Keratinocyte (primary cell): ENCODE measurements around the gene SF3A1. TPM values are rescaled to one million over a fixed set of nuclear protein-coding genes. Genes with fewer than 3 reads are reported as not detected.

Source experiments
- DNase-seq: peaks from one replicate; pipeline ENCODE4 v3.0.0-alpha.2; 2011; ENCODE audit warnings: low read depth, missing footprints, low spot score
- FAIRE-seq: peaks from 2 replicates; lab custom pipeline; 2011; peaks lifted over from hg19 to GRCh38; lab: Jason Lieb, UNC
- H2AFZ ChIP-seq: 2 replicates; pipeline ENCODE4 v1.6.0; 2012; ENCODE audit warnings: low read length, control low read depth, inconsistent platforms; ENCODE audit not compliant: control insufficient read depth
- H3K27ac ChIP-seq: 2 replicates; pipeline ENCODE4 v1.5.1; 2011; ENCODE audit warnings: low read length; ENCODE audit not compliant: control insufficient read depth, insufficient read depth
- H3K27me3 ChIP-seq: 3 replicates; pipeline ENCODE4 v1.6.0; 2011; ENCODE audit warnings: low read length; ENCODE audit not compliant: control insufficient read depth, insufficient read depth; ENCODE audit errors: extremely low read depth
- H3K36me3 ChIP-seq, 2 experiments: 2 replicates in 1 of 2; 3 replicates in 1 of 2; pipeline ENCODE4 v1.5.1; 2011; ENCODE audit warnings: low read length in 2 of 2, mild to moderate bottlenecking in 1 of 2; ENCODE audit not compliant: control insufficient read depth in 2 of 2, insufficient read depth in 2 of 2; ENCODE audit errors: extremely low read depth in 1 of 2
- H3K4me1 ChIP-seq: 3 replicates; pipeline ENCODE4 v1.5.1; 2011; ENCODE audit warnings: low read length; ENCODE audit not compliant: control insufficient read depth, insufficient read depth; ENCODE audit errors: extremely low read depth
- H3K4me2 ChIP-seq: 3 replicates; pipeline ENCODE4 v1.6.0; 2011; ENCODE audit warnings: low read depth, low read length; ENCODE audit not compliant: control insufficient read depth, insufficient read depth; ENCODE audit errors: extremely low read depth
- H3K4me3 ChIP-seq, 3 experiments: fragments of 200-600 bp in 1 of 3; sonication (generic) in 1 of 3; 2 replicates in 2 of 3; 3 replicates in 1 of 3; pipeline ENCODE4 v1.5.1; 2011 to 2016; ENCODE audit warnings: low read length in 3 of 3, mild to moderate bottlenecking in 3 of 3, control low read depth in 2 of 3, inconsistent platforms in 1 of 3, low read depth in 1 of 3, mixed read lengths in 1 of 3, mixed run types in 1 of 3, moderate library complexity in 1 of 3; ENCODE audit not compliant: control insufficient read depth in 2 of 3, insufficient read depth in 2 of 3; ENCODE audit errors: extremely low read depth in 1 of 3
- H3K79me2 ChIP-seq: 2 replicates; pipeline ENCODE4 v1.6.0; 2012; ENCODE audit warnings: low read length; ENCODE audit not compliant: control insufficient read depth, insufficient read depth
- H3K9ac ChIP-seq: 3 replicates; pipeline ENCODE4 v1.6.0; 2011; ENCODE audit warnings: low read length; ENCODE audit not compliant: control insufficient read depth, insufficient read depth; ENCODE audit errors: extremely low read depth
- H3K9me1 ChIP-seq: 3 replicates; pipeline ENCODE4 v1.6.0; 2011; ENCODE audit warnings: low read length; ENCODE audit not compliant: control insufficient read depth, insufficient read depth; ENCODE audit errors: extremely low read depth
- H3K9me3 ChIP-seq: 2 replicates; pipeline ENCODE4 v1.5.1; 2012; ENCODE audit warnings: low read depth, low read length; ENCODE audit not compliant: control insufficient read depth
- H4K20me1 ChIP-seq: 3 replicates; pipeline ENCODE4 v1.6.0; 2011; ENCODE audit warnings: low read length; ENCODE audit not compliant: control insufficient read depth, insufficient read depth; ENCODE audit errors: extremely low read depth
- EZH2 ChIP-seq: IDR thresholded peaks from one replicate; pipeline ENCODE4 v1.6.1; 2012; ENCODE audit warnings: inconsistent platforms, mild to moderate bottlenecking, low read length, moderate library complexity
- dilution Hi-C: fragments of 300-500 bp; cut with MboI; formaldehyde crosslinking; loops from one replicate; pipeline ENCODE4 v1.7.0; 2020; ENCODE audit warnings: low sequenced_read_pairs; ENCODE audit not compliant: extremely low pct_ligation_motif_present
- polyA plus RNA-seq, 5 experiments: library from polyadenylated mRNA; depleted of rRNA in 3 of 5; stranded (reverse) in 3 of 5; stranded (forward) in 1 of 5; unstranded in 1 of 5; fragments of >200 nt; gene quantifications; 1 replicate in 1 of 5; 2 replicates in 3 of 5; 3 replicates in 1 of 5; pipeline versions ENCODE4 v1.2.1 to v1.2.3, GENCODE V29; 2011 to 2012; ENCODE audit warnings: missing spikeins in 2 of 5, low read depth in 1 of 5, low replicate concordance in 1 of 5
- TF ChIP-seq, protein P1 (sequence below), 3 experiments: IDR thresholded peaks in 1 of 3; conservative IDR thresholded peaks in 1 of 3; optimal IDR thresholded peaks in 1 of 3; 2 replicates in 2 of 3; 3 replicates in 1 of 3; pipeline versions ENCODE3 to v1.5.1; 2011; ENCODE audit warnings: low read length in 3 of 3, mild to moderate bottlenecking in 3 of 3, moderate library complexity in 2 of 3, control low read depth in 1 of 3, inconsistent platforms in 1 of 3; ENCODE audit not compliant: insufficient read depth in 2 of 3; ENCODE audit errors: extremely low read depth in 1 of 3

SF3A1 gene
- polyA plus RNA-seq, 1 donor (not counting 4 experiments of a cell fraction or from before 2014, with no cell fraction given): 34.2 TPM

DNA sequence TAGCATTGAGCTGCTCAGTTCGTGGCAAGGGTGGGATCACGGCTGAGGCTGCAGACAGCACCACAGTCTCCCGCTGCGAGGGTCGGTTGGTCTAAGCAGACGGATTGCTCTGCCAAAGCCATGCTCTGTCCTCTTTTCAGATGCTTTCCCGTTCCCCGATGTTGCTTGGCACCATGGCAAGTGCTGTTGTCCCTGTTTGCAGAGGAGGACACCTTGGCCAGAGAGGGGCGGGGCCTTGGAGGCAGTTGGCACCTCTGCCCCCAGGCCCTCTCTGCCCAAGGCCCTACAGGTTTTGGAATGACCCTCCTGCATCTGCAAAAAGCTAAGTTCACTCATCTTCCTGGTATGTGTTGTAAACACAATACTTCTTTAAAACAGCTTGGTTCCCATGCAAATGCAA lies 11.7 kb upstream of the SF3A1 start:
- DNase-seq: no peak
- H3K79me2 ChIP-seq: no peaks in the 10 kb centered on the region
- H3K9me3 ChIP-seq: no peaks in the 10 kb centered on the region
- H3K9me1 ChIP-seq: no peaks in the 10 kb centered on the region
- no peaks in the 10 kb centered on the region for H3K36me3 ChIP-seq
- TF ChIP-seq, protein P1, sequence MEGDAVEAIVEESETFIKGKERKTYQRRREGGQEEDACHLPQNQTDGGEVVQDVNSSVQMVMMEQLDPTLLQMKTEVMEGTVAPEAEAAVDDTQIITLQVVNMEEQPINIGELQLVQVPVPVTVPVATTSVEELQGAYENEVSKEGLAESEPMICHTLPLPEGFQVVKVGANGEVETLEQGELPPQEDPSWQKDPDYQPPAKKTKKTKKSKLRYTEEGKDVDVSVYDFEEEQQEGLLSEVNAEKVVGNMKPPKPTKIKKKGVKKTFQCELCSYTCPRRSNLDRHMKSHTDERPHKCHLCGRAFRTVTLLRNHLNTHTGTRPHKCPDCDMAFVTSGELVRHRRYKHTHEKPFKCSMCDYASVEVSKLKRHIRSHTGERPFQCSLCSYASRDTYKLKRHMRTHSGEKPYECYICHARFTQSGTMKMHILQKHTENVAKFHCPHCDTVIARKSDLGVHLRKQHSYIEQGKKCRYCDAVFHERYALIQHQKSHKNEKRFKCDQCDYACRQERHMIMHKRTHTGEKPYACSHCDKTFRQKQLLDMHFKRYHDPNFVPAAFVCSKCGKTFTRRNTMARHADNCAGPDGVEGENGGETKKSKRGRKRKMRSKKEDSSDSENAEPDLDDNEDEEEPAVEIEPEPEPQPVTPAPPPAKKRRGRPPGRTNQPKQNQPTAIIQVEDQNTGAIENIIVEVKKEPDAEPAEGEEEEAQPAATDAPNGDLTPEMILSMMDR (optimal IDR thresholded peaks at IDR 0.05 in 1 of 3, IDR thresholded peaks at IDR 0.05 in 1 of 3, conservative IDR thresholded peaks at IDR 0.05 in 1 of 3; ENCODE audit: extremely low read depth in 1 of 3, insufficient read depth in 2 of 3, low read length in 3 of 3): no peak
- no peak for TF ChIP-seq EZH2
- H4K20me1 ChIP-seq: no peaks in the 10 kb centered on the region
- no peak overlapping the region for H3K4me3 ChIP-seq
- no peak overlapping the region for H3K27ac ChIP-seq
- H3K4me1 ChIP-seq: no peaks in the 10 kb centered on the region
- no peaks in the 10 kb centered on the region for H3K27me3 ChIP-seq
- no peak overlapping the region for H3K9ac ChIP-seq
- dilution Hi-C loops: no loop called here
- no peak overlapping the region for H2AFZ ChIP-seq
- no peak overlapping the region for H3K4me2 ChIP-seq
- FAIRE-seq: no peak

DNA sequence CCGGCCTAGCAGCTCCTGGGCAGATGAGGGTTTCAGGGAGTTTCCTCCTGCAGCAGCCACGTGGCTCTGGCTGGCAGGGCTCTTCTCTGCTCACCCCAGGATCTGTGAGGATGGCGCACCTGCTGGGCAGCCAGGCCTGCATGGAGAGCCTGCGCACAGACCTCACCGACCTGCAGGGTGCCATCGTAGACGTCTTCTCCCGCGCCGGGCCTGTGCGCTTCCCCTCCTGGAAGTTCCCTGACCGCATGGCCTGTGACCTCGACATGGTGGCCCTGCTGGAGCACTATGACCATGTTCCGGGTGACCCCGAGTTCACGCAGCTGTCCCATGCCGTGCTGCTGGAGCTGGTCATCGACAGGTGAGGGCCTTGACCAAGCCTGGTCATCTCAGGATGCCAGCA lies 9.2 kb upstream of the SF3A1 start:
- H3K9me1 ChIP-seq: no peaks in the 10 kb centered on the region
- no peaks in the 10 kb centered on the region for H3K4me1 ChIP-seq
- no peaks in the 10 kb centered on the region for H3K36me3 ChIP-seq
- H2AFZ ChIP-seq: no peak overlapping the region
- H3K79me2 ChIP-seq: no peaks in the 10 kb centered on the region
- H3K9me3 ChIP-seq: no peaks in the 10 kb centered on the region
- no peaks in the 10 kb centered on the region for H3K27me3 ChIP-seq
- H3K27ac ChIP-seq: no peak overlapping the region
- no peak for TF ChIP-seq EZH2
- TF ChIP-seq, protein P1 (optimal IDR thresholded peaks at IDR 0.05 in 1 of 3, IDR thresholded peaks at IDR 0.05 in 1 of 3, conservative IDR thresholded peaks at IDR 0.05 in 1 of 3; ENCODE audit: extremely low read depth in 1 of 3, insufficient read depth in 2 of 3, low read length in 3 of 3): no peak
- FAIRE-seq: no peak
- no peak overlapping the region for H3K4me2 ChIP-seq
- DNase-seq: no peak
- no peak overlapping the region for H3K4me3 ChIP-seq
- no peaks in the 10 kb centered on the region for H4K20me1 ChIP-seq
- no peak overlapping the region for H3K9ac ChIP-seq
- dilution Hi-C loops: no loop called here
